GM21723 (cell line): ENCODE measurements around the gene MICAL3.
"Not testable (repeated sequence)": the region's sequence is repeated elsewhere in the genome, so short reads cannot be mapped to it uniquely, and the experiment has no call there.

ENCODE experiments used
- ATAC-seq: cut with Tn5 transposase; IDR thresholded peaks from one replicate; pipeline ENCODE4 v1.9.1; 2021; ENCODE audit warnings: mild to moderate bottlenecking, moderate library complexity; ENCODE audit not compliant: unreplicated experiment

Gene MICAL3

GRCh38 chr22:17893900-17894535 is 130.3 kb downstream of the MICAL3 start:
- ATAC-seq: no peak

- no peak for ATAC-seq
Measured at GRCh38 chr22:17892376-17892775, 132.0 kb downstream of the MICAL3 start.

GRCh38 chr22:17891481-17892167 is 132.7 kb downstream of the MICAL3 start:
- no peak for ATAC-seq

GRCh38 chr22:17890892-17891291 is 133.5 kb downstream of the MICAL3 start:
- ATAC-seq: no peak

GRCh38 chr22:17890245-17890671 is 134.1 kb downstream of the MICAL3 start:
- no peak for ATAC-seq

GRCh38 chr22:17888855-17889254 is 135.5 kb downstream of the MICAL3 start:
- ATAC-seq: no peak

- ATAC-seq: no peak
Measured at GRCh38 chr22:17888439-17888838, 135.9 kb downstream of the MICAL3 start.

- ATAC-seq: no peak
Measured at GRCh38 chr22:17884893-17885292, 139.5 kb downstream of the MICAL3 start.

GRCh38 chr22:17884084-17884483 is 140.3 kb downstream of the MICAL3 start:
- no peak for ATAC-seq

GRCh38 chr22:17883356-17883755 is 141.0 kb downstream of the MICAL3 start:
- ATAC-seq: no peak

- no peak for ATAC-seq
Measured at GRCh38 chr22:17882727-17883126, 141.6 kb downstream of the MICAL3 start.

GRCh38 chr22:17882162-17882561 is 142.2 kb downstream of the MICAL3 start:
- ATAC-seq: no peak

GRCh38 chr22:17881366-17881765 is 143.0 kb downstream of the MICAL3 start:
- ATAC-seq: no peak

GRCh38 chr22:17880468-17880867 is 143.9 kb downstream of the MICAL3 start:
- no peak for ATAC-seq

- no peak for ATAC-seq
Measured at GRCh38 chr22:17880020-17880419, 144.3 kb downstream of the MICAL3 start.

GRCh38 chr22:17878941-17879340 is 145.4 kb downstream of the MICAL3 start:
- ATAC-seq: no peak

GRCh38 chr22:17878186-17878694 is 146.1 kb downstream of the MICAL3 start:
- ATAC-seq: no peak

GRCh38 chr22:17876878-17877855 is 147.2 kb downstream of the MICAL3 start:
- not testable (repeated sequence) for ATAC-seq

GRCh38 chr22:17876306-17876831 is 148.0 kb downstream of the MICAL3 start:
- no peak for ATAC-seq

- no peak for ATAC-seq
Measured at GRCh38 chr22:17875631-17876030, 148.7 kb downstream of the MICAL3 start.

GRCh38 chr22:17875156-17875555 is 149.2 kb downstream of the MICAL3 start:
- no peak for ATAC-seq
